OCI-LY1 (cell line): ENCODE measurements around the gene SLC17A7.

ENCODE experiments used
- EZH2 ChIP-seq: fragments of 200-600 bp; sonication (generic), shearing (Covaris generic); IDR thresholded peaks from 2 replicates; pipeline ENCODE4 v1.8.0; 2017; ENCODE audit warnings: borderline replicate concordance, mixed run types, mild to moderate bottlenecking, antibody characterized with exemption, low read length, moderate library complexity, mixed read lengths
- TF ChIP-seq, protein P1 (sequence below): fragments of 200-600 bp; sonication (generic), shearing (Covaris generic); IDR thresholded peaks from 2 replicates; pipeline ENCODE4 v1.5.1; 2017; ENCODE audit warnings: mild to moderate bottlenecking, antibody characterized with exemption, low read length, moderate library complexity, mixed read lengths

DNA sequence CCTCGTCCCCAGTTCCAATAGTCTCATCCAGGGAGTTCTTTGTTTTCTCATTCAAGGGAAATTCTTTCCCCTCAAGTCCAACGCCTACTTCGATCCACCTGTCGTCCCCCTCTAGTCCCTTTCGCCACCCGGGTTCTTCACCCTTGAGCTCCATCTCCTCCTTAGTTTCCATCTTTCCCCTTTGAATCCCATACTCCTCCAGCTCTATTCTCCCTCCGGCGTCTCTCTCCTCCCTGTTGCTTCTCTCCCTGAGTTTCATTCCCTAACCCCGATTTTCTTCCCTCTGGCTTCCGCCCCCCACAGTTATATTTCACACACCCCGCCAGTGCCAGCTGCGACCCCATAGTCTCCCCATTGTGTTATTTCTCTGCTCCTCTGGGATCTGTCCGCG, 628 bp upstream of the SLC17A7 start:
- TF ChIP-seq, protein P1, sequence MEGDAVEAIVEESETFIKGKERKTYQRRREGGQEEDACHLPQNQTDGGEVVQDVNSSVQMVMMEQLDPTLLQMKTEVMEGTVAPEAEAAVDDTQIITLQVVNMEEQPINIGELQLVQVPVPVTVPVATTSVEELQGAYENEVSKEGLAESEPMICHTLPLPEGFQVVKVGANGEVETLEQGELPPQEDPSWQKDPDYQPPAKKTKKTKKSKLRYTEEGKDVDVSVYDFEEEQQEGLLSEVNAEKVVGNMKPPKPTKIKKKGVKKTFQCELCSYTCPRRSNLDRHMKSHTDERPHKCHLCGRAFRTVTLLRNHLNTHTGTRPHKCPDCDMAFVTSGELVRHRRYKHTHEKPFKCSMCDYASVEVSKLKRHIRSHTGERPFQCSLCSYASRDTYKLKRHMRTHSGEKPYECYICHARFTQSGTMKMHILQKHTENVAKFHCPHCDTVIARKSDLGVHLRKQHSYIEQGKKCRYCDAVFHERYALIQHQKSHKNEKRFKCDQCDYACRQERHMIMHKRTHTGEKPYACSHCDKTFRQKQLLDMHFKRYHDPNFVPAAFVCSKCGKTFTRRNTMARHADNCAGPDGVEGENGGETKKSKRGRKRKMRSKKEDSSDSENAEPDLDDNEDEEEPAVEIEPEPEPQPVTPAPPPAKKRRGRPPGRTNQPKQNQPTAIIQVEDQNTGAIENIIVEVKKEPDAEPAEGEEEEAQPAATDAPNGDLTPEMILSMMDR = no peak
- no peak for TF ChIP-seq EZH2
